Subcutaneous abdominal adipose tissue (tissue), 5 donors: ENCODE measurements around the gene SCPEP1.

ENCODE experiments used
- H3K27ac ChIP-seq: one replicate; pipeline ENCODE4 v1.7.0; 2013; ENCODE audit warnings: low read depth, mild to moderate bottlenecking, inconsistent platforms, low read length, moderate library complexity
- H3K27me3 ChIP-seq, 5 donors: one replicate each; pipeline ENCODE4 v1.7.0; 2013; ENCODE audit warnings: low read length in 5 of 5, inconsistent platforms in 1 of 5; ENCODE audit not compliant: control insufficient read depth in 5 of 5, insufficient read depth in 4 of 5
- H3K36me3 ChIP-seq, 5 donors: one replicate each; pipeline ENCODE4 v1.7.0; 2013; ENCODE audit warnings: low read length in 5 of 5; ENCODE audit not compliant: control insufficient read depth in 5 of 5, insufficient read depth in 5 of 5
- H3K4me1 ChIP-seq, 5 donors: one replicate each; pipeline ENCODE4 v1.7.0; 2013; ENCODE audit warnings: low read length in 5 of 5, mild to moderate bottlenecking in 3 of 5, moderate library complexity in 1 of 5; ENCODE audit not compliant: control insufficient read depth in 5 of 5, insufficient read depth in 5 of 5
- H3K4me3 ChIP-seq, 5 donors: one replicate each; pipeline ENCODE4 v1.7.0; 2013; ENCODE audit warnings: low read length in 5 of 5, low read depth in 1 of 5
- H3K9ac ChIP-seq, 5 donors: one replicate each; pipeline ENCODE4 v1.7.0; 2013; ENCODE audit warnings: low read length in 5 of 5, mild to moderate bottlenecking in 4 of 5, moderate library complexity in 3 of 5
- H3K9me3 ChIP-seq, 5 donors: one replicate each; pipeline ENCODE4 v1.7.0; 2013; ENCODE audit warnings: low read length in 5 of 5; ENCODE audit not compliant: control insufficient read depth in 5 of 5
- donor health status: healthy.
- donor health status: healthy.
- donor health status: healthy.
- donor health status: healthy.
- donor health status: healthy.

Gene SCPEP1

GRCh38 chr17:56977673-56978395, at the start of gene SCPEP1:
SCPEP1 (plus strand) TSS chr17:56978131; CDS start chr17:56978160, 29 bp downstream.
- Histone ChIP-seq H3K9ac (peak within 1 kb of the TSS; percentile 38 to 59 (median 48)), H3K4me3 (peak within 1 kb of the TSS; percentile 73 to 93 (median 83)), H3K27ac (peak within 1 kb of the TSS; percentile 16), H3K4me1 (peaks cover 3 to 27% (median 15%) of the 10 kb centered on the region in 5 donors), H3K27me3 (no peaks in the 10 kb centered on the region), H3K36me3 (peaks cover 3 to 13% (median 10%) of the 10 kb centered on the region in 5 donors), H3K9me3 (no peaks in the 10 kb centered on the region)

GRCh38 chr17:56928586-56928985, 49.3 kb upstream of the SCPEP1 start:
- Histone ChIP-seq H3K27ac (no peak overlapping the region), H3K9me3 (peaks cover 0 to 6% (median 0%) of the 10 kb centered on the region in 5 donors)

GRCh38 chr17:56929362-56929969, 48.5 kb upstream of the SCPEP1 start:
- H3K36me3 ChIP-seq = peaks cover 3 to 12% (median 7%) of the 10 kb centered on the region in 5 donors
- H3K4me1 ChIP-seq = no peaks in the 10 kb centered on the region
- no peak overlapping the region for H3K4me3 ChIP-seq
- no peaks in the 10 kb centered on the region for H3K27me3 ChIP-seq
- peaks cover 0 to 6% (median 0%) of the 10 kb centered on the region in 5 donors for H3K9me3 ChIP-seq
- H3K9ac ChIP-seq = no peak overlapping the region
- H3K27ac ChIP-seq = no peak overlapping the region

More at GRCh38 chr17:56928586-56928985, 49.3 kb upstream of the SCPEP1 start:
- Histone ChIP-seq H3K27me3 (no peaks in the 10 kb centered on the region), H3K9ac (no peak overlapping the region), H3K4me3 (no peak overlapping the region), H3K4me1 (no peaks in the 10 kb centered on the region), H3K36me3 (peaks cover 0 to 3% (median 0%) of the 10 kb centered on the region in 5 donors)

GRCh38 chr17:56930739-56931337, 47.1 kb upstream of the SCPEP1 start:
- Histone ChIP-seq H3K9ac (no peak overlapping the region), H3K36me3 (peaks cover 6 to 22% (median 10%) of the 10 kb centered on the region in 5 donors), H3K9me3 (peaks cover 0 to 6% (median 0%) of the 10 kb centered on the region in 5 donors), H3K27me3 (no peaks in the 10 kb centered on the region), H3K4me1 (no peaks in the 10 kb centered on the region), H3K27ac (no peak overlapping the region), H3K4me3 (no peak overlapping the region)

- Histone ChIP-seq H3K9me3 (peaks cover 0 to 6% (median 0%) of the 10 kb centered on the region in 5 donors), H3K36me3 (peaks cover 11 to 44% (median 21%) of the 10 kb centered on the region in 5 donors)
Measured at GRCh38 chr17:56933151-56933745, 44.7 kb upstream of the SCPEP1 start.

GRCh38 chr17:56933868-56934267, 44.1 kb upstream of the SCPEP1 start:
- H3K27ac ChIP-seq = no peak overlapping the region
- H3K9ac ChIP-seq = no peak overlapping the region
- H3K27me3 ChIP-seq = no peaks in the 10 kb centered on the region
- H3K36me3 ChIP-seq = peaks cover 17 to 46% (median 22%) of the 10 kb centered on the region in 5 donors
- peaks cover 0 to 8% (median 0%) of the 10 kb centered on the region in 5 donors for H3K4me1 ChIP-seq
- H3K4me3 ChIP-seq = no peak overlapping the region
- H3K9me3 ChIP-seq = peaks cover 0 to 6% (median 0%) of the 10 kb centered on the region in 5 donors

More at GRCh38 chr17:56933151-56933745, 44.7 kb upstream of the SCPEP1 start:
- Histone ChIP-seq H3K4me1 (peaks cover 0 to 8% (median 0%) of the 10 kb centered on the region in 5 donors), H3K27me3 (no peaks in the 10 kb centered on the region), H3K4me3 (no peak overlapping the region), H3K27ac (no peak overlapping the region), H3K9ac (no peak overlapping the region)

GRCh38 chr17:56934280-56934679, 43.7 kb upstream of the SCPEP1 start:
- H3K9ac ChIP-seq = no peak overlapping the region
- H3K9me3 ChIP-seq = peaks cover 0 to 6% (median 0%) of the 10 kb centered on the region in 5 donors
- H3K27me3 ChIP-seq = no peaks in the 10 kb centered on the region
- H3K4me3 ChIP-seq = no peak overlapping the region
- H3K36me3 ChIP-seq = peaks cover 17 to 49% (median 22%) of the 10 kb centered on the region in 5 donors
- no peak overlapping the region for H3K27ac ChIP-seq
- peaks cover 0 to 8% (median 0%) of the 10 kb centered on the region in 5 donors for H3K4me1 ChIP-seq

GRCh38 chr17:56935461-56935860, 42.5 kb upstream of the SCPEP1 start:
- H3K9me3 ChIP-seq = peaks cover 0 to 1% (median 0%) of the 10 kb centered on the region in 5 donors
- H3K27me3 ChIP-seq = no peaks in the 10 kb centered on the region
- peaks cover 0 to 8% (median 0%) of the 10 kb centered on the region in 5 donors for H3K4me1 ChIP-seq
- no peak overlapping the region for H3K9ac ChIP-seq
- H3K36me3 ChIP-seq = peaks cover 18 to 56% (median 25%) of the 10 kb centered on the region in 5 donors
- H3K4me3 ChIP-seq = no peak overlapping the region
- H3K27ac ChIP-seq = no peak overlapping the region

GRCh38 chr17:56936697-56937322, 41.1 kb upstream of the SCPEP1 start:
- Histone ChIP-seq H3K9me3 (no peaks in the 10 kb centered on the region), H3K9ac (no peak overlapping the region), H3K4me1 (peaks cover 0 to 8% (median 0%) of the 10 kb centered on the region in 5 donors), H3K27me3 (no peaks in the 10 kb centered on the region), H3K4me3 (no peak overlapping the region), H3K36me3 (peaks cover 22 to 68% (median 33%) of the 10 kb centered on the region in 5 donors), H3K27ac (no peak overlapping the region)
